ENCODE data around the gene CNTNAP2.

DNA sequence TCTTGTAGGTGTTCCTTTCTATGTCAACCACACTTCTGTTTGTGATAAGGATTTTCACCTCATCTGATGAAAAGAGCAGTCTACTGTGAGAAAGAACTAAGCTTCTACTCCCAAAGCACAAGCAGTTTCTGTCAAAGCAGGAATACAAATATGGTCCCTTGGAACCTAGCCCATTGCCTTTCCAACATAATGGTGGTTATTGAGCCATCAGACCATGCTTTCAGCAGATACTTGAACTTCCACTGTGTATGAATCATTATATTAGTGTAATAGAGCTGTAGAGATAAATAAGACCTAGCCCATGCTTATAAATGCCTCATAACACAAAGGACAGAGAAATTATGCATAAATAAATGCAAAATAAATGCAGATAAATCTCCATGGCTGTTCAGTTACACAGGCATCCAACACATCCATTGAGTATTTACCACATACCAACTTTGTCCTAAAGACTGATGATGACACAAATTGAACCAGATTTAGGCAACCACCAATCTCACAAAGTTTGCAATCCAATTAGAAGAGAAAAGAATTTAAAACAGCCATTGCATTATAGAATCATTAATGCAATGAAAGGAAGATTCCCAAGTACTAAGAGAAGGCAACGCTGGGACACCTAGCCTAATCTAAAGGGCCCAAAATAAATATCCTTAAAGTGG is 1744.6 kb downstream of the CNTNAP2 start:
- TF ChIP-seq POLR2AphosphoS5 (IDR thresholded peaks at IDR 0.05), result no peak
- TF ChIP-seq, protein P1, sequence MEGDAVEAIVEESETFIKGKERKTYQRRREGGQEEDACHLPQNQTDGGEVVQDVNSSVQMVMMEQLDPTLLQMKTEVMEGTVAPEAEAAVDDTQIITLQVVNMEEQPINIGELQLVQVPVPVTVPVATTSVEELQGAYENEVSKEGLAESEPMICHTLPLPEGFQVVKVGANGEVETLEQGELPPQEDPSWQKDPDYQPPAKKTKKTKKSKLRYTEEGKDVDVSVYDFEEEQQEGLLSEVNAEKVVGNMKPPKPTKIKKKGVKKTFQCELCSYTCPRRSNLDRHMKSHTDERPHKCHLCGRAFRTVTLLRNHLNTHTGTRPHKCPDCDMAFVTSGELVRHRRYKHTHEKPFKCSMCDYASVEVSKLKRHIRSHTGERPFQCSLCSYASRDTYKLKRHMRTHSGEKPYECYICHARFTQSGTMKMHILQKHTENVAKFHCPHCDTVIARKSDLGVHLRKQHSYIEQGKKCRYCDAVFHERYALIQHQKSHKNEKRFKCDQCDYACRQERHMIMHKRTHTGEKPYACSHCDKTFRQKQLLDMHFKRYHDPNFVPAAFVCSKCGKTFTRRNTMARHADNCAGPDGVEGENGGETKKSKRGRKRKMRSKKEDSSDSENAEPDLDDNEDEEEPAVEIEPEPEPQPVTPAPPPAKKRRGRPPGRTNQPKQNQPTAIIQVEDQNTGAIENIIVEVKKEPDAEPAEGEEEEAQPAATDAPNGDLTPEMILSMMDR (IDR thresholded peaks at IDR 0.05), result no peak
- TF ChIP-seq POLR2A (IDR thresholded peaks at IDR 0.05), result no peak

Data from suprapubic skin (tissue), 4 donors.